ENCODE measurements around the gene PLEKHA3.

GRCh38 chr2:178530131-178530530 lies 49.9 kb downstream of the PLEKHA3 start:
- no peak for TF ChIP-seq CTCF (IDR thresholded peaks at IDR 0.05)
- no peak for TF ChIP-seq EZH2 (IDR thresholded peaks at IDR 0.05)

Data from neural progenitor cell (in vitro differentiated cells).